ENCODE measurements around the gene INSYN1.

GRCh38 chr15:73748730-73749129, 4.4 kb downstream of the INSYN1 start:
- no peak for TF ChIP-seq CTCF (IDR thresholded peaks at IDR 0.05)
- TF ChIP-seq POLR2AphosphoS5 (IDR thresholded peaks at IDR 0.05), result no peak
- TF ChIP-seq POLR2A (IDR thresholded peaks at IDR 0.05), result no peak
